Stimulated activated CD4-positive, alpha-beta T cell treated with anti-CD3 and anti-CD28 coated beads, Interleukin-2, amount 100 ng/mL, for 24 hours (primary cell): ENCODE data around the gene TOB2.
A peak's percentile ranks its signal among the peaks of the same experiment; 100 is the strongest.
"Not testable (repeated sequence)": the region's sequence is repeated elsewhere in the genome, so short reads cannot be mapped to it uniquely, and the experiment has no call there.

Experiments used
- DNase-seq, 2 donors: peaks; one replicate each; pipeline ENCODE4 v3.0.0-alpha.2; 2020

TOB2 gene

DNA sequence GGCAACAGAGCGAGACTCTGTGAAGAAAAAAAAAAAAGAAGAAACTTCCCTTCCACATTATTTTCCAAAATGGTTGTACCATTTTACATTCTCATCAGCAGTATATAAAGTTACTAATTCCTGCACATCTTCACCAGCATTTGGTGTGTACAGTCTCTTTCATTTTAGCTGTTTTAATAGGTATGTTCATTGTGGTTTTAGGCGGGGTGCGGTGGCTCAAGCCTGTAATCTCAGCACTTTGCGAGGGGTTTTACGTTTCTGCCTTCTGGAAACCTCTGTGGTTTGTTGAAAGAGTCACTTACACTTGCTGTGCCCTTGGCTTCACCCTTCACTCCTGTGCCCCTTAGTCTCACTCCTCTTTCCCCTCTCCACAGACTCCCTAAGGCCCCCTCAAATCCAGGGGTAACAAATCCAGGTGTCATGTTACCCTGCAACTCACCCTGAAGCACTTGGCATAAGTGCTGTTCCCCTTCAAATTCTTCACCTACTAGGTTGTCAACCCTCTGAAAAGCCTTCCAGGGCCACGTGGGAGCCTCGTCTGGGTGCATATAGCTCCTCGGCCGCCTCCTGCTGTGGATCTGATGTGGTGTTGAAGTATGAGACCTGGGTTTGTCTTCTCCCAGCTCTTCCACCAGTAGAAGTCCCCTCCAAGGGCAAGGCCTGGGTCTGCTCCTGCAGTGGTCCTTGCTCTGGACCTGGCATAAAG, 20.8 kb downstream of the TOB2 start:
- peak in 1 of 2 donors; percentile 32 for DNase-seq

DNA sequence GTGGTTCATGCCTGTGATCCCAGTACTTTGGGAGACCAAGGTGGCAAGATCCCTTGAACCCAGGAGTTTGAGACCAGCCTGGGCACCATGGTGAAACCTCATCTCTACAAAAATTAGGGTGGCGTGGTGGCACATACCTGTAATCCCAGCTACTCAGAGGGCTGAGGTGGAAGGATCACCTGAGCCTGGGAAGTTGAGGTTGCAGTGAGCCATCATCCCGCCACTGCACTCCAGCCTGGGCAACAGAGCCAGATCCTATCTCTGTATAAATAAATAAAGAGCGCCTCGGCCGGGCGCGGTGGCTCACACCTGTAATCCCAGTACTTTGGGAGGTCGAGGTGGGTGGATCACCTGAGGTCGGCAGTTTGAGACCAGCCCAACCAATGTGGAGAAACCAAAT, 27.9 kb downstream of the TOB2 start:
- DNase-seq: no peak

DNA sequence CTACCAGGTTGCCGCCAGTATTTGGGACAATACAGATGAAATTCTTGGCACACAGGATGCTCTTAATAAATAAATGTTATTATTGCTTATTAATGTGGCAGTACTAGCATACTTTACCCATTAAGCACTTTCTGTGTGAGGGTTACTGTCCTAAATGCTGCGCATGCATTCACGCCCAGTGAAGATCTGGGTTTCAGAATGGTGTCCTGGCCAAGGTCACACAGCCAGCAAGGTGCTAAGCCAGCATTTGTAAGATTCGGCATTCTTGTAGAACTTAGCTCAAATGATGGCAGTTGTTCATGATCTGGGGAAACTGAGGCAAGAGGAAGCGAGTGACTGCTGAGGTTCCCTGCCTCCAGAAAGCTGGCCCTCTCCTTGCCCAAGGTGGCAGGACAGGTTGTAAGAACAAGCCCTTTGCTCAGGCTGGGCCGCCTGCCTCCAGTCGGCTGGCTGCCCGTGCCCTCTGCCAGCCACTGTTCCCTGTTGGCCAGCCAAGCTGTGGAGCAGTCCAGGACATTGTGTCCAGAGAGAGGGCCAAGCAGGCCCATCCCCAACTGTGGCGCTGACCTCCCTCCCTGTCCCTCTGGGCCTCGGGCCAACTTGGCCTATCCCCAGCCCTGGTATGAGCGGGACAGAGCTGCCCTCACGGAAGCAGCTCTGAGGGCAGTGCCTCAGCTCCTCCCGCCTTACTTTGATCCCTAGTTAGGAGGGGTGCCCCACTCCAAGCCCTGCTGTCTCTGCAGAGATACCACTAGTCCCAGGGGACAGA, 28.8 kb downstream of the TOB2 start:
- DNase-seq: no peak

DNA sequence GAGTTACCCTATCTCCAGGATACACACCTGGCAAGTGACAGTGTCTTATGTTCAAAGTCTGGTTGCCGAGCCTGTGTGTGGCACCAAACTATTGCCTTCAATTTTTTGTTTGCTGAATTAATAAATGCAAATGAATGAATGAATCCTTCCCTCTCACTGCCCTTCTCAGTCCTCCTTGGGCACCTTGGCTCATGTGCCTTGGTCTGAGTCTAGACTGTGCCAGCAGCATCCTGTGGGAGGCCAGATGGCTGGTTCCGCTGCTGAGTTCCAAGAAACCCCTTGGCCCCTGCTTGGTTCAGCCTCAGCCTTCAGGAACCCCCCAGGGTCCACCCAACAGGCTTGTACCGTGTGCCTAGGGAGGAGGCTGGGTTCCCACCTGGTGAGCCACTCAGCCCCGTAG, 31.0 kb downstream of the TOB2 start:
- no peak for DNase-seq

DNA sequence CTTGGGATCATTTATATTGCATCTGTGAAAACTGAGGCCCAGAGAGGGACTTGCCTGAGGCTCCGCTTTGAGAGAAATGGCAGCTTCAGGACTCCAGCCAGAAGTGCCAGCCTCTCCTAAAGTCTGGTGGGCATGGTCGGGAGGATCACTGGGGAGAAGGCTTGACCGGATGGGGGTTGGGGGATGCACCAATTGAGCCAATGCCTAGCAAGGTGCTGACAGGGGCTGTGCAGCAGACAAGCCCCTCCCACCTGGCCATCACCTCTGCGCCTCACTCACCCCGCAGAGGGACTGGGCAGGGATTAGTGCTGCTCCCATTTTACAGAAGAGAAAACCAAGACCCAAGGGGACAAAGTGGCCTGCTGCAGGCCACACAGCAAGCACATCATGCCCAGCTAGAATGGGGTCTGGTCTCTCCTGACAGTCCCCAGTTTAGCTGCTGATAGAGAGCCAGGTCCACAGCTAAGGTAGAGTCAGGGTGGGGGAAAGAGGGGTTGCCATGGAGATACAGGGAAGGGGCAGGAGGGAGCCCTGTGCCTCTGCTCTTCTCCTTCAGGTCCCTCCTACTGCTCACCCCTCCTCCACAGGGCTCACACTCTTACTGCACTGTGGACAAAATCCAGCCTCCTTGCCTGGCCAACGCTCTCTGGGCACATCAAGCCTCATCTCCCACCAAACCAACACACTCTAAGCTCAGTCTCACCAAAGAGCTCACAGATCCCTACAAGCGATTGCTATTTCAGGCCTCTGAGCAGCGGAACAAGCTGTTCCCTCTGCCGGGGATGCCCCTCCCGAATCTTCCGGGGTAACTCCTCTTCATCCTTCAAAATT, 35.4 kb downstream of the TOB2 start:
- no peak for DNase-seq

DNA sequence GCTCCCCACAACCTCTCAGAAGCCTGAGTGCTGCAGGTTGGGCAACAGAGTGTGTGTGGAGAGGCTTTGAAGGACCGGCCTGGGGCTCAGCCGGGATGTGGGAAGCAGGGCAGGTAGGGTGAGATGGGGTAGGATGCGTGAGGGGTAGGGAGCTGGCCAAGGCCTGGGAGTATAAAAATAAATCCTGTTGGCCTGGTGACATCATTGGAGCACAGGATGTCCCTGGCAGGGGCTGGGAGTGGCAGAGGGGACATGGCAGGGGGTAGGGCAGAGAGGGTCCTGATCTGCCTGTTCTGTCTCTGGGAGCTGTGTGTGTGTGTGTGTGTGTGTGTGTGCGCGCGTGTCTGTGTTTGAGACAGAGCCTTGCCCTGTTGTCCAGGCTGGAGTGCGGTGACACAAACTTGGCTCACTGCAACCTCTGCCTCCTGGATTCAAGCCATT, 36.3 kb downstream of the TOB2 start:
- DNase-seq: no peak

DNA sequence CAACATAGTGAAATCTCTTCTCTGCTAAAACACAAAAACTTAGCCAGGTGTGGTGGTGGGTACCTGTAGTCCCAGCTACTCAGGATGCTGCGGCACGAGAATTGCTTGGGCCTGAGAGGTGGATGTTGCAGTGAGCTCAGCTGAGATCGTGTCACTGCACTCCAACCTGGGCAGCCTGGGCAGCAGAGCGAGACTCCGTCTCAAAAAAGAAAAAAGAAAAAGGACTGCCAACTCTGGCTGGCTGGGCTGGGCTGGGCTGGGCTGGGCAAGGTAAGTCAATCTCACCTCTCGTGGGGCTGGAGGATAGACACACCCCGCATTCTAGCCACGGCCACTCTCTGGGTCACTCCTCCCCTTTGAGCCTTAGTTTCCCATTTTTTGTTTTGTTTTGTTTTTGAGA, 37.9 kb downstream of the TOB2 start:
- DNase-seq: no peak

DNA sequence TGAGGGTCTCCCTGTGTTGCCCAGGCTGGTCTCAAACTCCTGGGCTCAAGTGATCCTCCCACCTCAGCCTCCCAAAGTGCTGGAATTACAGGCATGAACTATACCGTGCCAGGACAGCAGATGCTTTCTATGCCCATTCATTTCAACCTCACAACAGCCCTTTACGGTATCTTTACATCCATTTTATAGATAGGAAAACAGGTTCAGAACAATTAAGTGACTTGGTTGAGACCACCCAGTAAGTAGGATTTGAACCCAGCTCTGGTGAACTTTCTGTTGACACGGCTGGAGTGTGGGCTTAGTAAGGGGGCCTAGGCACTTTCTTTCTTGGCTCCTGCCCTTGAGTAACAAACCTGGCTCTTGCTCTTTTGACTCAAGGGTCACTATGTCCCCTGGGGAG, 39.2 kb downstream of the TOB2 start:
- DNase-seq: no peak

DNA sequence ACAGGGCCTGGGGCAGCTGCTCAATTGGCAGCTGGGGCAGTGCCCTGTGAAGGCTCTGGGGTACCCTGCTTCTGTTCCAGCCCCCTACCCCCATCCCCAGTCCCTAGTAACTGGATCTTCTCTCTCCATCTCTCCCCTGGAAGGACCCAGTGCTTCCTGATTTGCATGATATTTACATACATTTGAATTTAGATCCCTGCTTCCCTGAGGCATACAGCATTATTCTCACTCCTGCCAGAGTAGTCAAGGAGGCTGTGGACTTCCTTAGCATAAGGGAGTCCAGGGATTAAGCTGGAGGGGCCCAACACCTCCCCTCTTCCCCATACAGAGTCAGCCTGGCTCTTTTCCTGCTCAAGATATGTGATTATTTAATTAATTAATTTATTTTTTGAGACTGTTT, 40.2 kb downstream of the TOB2 start:
- DNase-seq: no peak

DNA sequence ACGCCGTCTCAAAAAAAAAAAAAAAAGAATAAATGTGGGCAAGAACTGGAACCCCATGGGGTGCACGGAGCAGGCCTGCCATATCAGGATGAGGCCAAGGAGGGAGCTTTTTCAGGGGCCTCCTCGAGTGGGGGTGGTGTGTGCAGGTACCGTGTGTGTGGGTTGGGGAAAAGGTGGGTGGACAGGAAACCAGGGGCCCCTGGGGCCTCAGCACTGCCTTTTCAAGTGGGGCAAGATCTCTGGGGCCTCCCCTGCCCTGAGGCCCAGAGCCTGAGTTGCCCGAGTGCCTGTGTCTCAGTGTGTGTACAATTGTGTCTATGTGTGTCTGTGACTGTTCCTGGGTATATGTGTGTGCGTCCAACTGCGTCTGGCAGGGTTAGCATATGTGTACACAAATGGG, 41.0 kb downstream of the TOB2 start:
- peak; percentile 45 to 49 for DNase-seq

DNA sequence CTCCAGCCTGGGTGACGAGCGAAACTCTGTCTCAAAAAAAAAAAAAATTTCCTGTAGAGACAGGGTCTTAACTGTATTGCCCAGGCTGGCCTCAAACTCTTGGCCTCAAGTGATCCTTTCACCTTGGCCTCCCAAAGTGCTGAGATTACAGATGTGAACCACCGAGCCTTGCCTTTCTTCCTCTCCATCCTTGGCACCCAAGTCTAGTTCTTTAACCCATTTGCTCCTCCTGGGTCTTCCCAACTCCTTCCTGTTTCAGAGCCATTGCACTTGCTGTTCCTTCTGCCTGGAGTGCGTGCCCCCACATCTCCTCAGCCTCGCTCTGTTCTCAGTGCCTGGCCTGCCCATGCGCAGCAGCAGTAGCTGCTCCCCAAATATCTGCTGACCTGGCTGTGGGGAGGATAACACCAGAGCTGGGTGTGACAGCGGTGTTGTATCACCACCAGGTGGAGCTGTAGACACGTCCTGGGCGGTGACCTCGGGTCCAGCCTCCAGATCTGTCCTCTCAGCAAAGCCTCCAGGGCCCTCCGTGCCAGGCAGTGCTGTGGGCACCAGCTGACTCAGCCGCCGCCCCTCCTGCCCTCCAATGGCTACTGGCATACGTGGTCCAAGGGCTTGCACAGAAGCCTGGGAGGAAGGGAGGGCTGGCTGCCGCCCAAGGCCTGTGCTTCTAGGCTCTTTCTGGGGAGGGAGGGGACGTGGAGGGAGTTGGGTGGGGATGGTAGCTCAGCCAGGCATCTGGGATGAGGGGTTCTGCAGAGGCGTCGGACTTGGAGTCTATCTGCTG, 42.9 kb downstream of the TOB2 start:
- DNase-seq: peak; percentile 83 to 85

DNA sequence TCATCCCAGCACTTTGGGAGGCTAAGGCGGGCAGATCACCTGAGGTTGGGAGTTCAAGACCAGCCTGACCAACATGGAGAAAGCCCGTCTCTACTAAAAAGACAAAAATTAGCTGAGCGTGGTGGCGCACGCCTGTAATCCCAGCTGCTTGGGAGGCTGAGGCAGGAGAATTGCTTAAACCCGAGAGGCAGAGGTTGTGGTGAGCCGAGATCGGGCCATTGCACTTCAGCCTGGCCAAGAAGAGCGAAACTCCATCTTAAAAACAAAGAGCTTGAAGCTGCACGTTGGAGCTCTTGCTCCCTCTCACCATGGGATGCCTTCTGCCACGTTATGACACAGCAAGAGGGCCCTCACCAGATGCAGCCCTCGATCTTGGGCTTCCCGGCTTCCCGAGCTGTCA, 43.8 kb downstream of the TOB2 start:
- DNase-seq: not testable (repeated sequence)

DNA sequence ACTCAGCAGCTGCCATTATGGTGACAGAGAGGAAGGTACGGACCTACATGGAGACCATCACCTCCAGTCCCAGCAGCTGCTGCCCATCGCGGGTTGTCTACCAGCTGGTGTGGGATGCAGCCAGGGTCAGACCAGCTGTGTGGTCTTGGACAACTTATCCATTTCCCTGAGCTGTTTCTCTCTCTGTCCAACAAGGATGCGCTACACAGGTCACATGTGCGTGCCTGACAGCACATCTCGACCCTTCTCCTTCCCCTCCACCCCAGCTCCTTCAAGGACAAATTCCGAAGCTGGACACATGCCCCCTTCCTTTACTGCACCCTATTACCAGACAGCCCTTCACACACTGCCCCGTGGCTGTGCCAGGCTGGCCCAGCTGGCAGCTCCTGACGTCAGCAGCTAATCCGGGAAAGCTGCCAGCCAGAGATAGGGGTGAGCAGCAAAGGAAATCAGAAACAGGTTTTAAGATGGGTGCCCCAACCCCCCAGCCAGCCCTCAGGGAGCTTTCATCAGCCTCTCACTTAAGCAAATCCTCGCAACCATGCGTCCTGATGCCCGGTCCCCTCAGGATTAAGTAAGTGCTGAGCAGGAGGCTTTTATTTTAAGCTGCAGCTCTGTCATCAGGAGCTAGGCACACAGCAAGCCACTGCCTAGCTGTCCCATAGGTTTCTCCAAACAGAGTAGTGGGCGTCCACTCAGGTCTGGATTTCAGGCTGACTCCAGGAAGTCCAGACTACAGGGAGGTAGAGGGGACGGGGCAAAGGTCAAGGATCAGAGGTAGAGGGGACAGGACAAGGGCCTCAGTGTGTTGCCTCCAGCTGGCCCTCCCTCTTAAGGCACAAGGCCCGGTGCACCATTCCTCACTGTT, 44.6 kb downstream of the TOB2 start:
- no peak for DNase-seq

DNA sequence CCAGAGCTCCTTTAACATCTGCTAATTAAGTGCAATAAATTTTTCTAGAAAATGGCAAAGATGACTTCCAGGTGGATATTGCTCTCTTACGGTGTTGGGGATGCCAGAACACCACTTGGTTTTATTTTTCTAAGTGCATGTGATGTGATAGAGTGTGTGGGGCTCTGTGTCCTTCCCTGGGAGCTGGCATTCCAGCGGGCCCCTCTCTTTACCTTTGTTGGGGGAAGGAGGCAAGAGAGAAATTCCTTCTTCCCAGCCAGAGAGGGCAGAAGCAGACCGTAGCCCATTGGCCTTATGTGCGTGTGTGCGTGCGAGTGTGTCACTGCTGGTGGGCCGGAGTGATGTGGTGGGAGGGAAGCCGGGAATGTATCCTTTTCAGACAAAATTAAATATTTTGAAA, 47.7 kb downstream of the TOB2 start:
- DNase-seq: no peak

DNA sequence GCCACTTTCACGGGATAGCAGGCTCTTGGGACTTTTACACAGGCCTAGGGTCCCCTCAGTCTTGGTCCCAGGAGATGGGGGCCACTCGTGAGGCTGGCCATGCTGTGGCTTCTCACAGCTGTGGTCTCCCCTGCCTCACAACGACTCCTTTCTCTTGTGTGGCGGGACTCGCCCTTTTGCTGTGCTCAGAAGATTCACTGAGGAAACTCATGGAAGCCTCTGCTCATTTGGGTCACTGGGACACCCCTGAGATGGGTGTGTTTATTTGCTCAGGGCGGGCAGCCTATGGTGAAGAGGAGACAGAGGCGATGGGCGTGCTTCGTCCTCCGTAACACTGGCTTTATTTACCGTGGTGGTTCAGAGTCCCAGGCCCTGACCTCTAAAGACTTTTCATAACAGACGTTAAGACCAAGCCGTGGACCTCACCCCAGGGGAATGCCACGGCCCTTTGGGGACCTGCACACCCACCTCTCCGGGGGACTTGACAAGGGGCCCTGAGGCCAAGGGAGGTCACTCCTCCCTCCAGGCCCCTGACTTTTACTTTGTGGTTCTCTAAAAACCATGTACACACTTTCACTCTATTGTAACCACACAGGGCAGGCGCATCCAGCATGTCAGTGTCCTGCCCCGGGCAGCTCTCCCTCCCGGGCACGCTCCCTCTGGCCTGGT, 49.3 kb downstream of the TOB2 start:
- no peak for DNase-seq

DNA sequence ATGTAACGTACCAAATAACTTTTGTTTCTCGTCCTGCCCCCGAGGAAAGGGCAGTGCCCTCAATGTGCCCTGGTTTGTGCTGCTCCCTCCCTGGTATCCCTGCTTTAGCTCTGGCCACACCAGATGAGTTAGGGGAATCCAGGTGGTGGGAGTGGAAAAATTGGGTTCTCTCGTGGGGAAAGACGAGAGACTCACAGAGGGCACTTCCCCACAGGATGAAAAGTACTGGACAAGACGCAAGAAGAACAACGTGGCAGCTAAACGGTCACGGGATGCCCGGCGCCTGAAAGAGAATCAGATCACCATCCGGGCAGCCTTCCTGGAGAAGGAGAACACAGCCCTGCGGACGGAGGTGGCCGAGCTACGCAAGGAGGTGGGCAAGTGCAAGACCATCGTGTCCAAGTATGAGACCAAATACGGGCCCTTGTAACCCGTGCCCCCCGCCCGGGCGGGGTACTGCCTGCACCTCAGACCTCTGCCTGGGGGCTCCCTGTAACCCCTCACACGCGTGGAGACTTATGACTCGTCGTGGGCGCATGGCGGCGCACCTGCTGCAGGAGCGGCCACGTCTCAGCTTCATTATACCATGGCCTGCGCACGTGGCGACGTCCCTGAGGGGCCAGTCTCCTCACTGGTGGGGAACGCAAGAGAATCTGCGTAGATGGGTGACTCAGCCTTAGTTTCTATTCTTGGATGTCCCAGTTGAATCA, 50.9 kb downstream of the TOB2 start:
- no peak for DNase-seq

DNA sequence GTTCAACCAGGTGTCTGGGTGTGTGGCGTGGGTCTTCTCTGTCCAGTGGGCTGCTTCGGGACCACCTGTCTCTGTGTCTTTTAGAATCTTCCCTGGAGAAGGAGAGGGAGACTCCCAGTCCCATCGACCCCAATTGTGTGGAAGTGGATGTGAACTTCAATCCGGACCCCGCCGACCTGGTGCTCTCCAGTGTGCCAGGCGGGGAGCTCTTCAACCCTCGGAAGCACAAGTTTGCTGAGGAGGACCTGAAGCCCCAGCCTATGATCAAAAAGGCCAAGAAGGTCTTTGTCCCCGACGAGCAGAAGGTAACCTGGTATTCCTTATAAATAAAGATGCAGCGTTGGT, 52.6 kb downstream of the TOB2 start:
- no peak for DNase-seq

DNA sequence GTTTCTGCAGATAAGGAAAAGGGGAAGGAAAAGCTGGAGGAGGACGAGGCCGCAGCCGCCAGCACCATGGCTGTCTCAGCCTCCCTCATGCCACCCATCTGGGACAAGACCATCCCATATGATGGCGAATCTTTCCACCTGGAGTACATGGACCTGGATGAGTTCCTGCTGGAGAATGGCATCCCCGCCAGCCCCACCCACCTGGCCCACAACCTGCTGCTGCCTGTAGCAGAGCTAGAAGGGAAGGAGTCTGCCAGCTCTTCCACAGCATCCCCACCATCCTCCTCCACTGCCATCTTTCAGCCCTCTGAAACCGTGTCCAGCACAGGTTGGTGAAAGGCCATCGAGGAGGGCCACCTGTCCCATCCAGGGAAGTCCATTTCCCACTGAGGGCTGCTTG, 59.3 kb downstream of the TOB2 start:
- no peak for DNase-seq

DNA sequence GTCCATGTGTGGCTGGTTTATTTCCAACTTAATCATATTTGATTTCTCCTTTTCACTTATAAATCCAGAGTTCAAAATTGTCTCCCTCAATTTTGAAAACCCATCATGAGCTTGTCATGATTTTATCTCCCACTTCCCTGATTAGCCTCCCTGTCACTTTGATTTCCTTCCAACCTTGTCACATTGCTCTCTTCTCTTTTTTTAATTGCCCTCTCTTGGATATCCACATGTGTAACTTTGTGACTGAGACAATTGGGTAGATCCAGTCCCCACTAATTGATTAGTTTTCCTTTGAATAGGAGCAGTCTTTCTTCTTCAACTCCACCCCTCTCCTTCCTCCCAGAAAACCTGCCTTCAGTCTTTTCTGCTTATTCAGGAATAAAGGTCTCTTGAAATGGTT, 62.5 kb downstream of the TOB2 start:
- no peak for DNase-seq
